Measurements from ENCODE around the gene TMEM131. TPM values are rescaled to one million over a fixed set of nuclear protein-coding genes. Genes with fewer than 3 reads are reported as not detected.
"Not testable (repeated sequence)": the region's sequence is repeated elsewhere in the genome, so short reads cannot be mapped to it uniquely, and the experiment has no call there.

Gene TMEM131
- total RNA-seq, 1 donor from 2014 or later = 35.3 TPM

DNA sequence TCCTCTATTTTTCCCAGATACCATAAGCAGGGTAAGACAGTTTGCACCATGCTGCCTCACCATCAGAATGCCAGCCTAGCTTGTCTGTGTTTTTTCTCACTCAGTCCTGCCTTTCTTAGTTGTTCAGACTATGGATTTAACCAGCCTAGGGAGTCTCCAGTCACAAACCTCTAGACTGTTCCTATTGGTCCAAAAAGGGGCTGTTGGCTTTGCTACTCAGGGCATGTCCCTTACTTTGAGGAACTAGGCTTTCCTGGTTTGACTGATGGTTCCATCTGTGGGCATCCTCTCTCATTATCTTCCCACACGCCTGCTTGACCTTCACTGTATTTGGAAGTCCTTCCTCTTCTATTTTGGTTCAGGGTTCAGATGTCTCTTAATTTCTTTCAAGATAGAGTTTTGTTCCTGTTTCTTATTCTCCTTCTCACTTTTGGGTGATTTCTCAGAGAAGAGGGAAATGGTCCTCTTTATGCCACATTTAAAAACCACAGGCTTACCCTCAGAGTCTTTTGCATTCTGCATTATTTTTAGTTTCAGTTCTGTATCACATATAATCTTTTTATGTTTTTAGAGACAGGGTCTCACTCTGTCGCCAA lies 31.3 kb upstream of the TMEM131 start:
- Histone ChIP-seq H3K79me2 (ENCODE audit: insufficient read depth, low read length) (no peaks in the 10 kb centered on the region), H3K4me1 (ENCODE audit: insufficient read depth, low read length) (peaks cover 19% of the 10 kb centered on the region), H3K4me2 (ENCODE audit: low read length) (no peak overlapping the region), H2AFZ (ENCODE audit: low read depth, low read length) (no peak overlapping the region), H4K20me1 (ENCODE audit: insufficient read depth, low read length) (no peaks in the 10 kb centered on the region), H3K36me3 (ENCODE audit: insufficient read depth, low read length) (no peaks in the 10 kb centered on the region), H3K27me3 (ENCODE audit: insufficient read depth, low read length) (no peaks in the 10 kb centered on the region), H3K4me3 (ENCODE audit: insufficient read depth, low read depth, low read length) (no peak overlapping the region), H3K9me3 (ENCODE audit: insufficient read depth, low read depth, low read length) (no peaks in the 10 kb centered on the region), H3K27ac (ENCODE audit: low read depth, low read length) (no peak overlapping the region), H3K9ac (ENCODE audit: low read length) (no peak overlapping the region)
- FAIRE-seq (no peak), DNase-seq (ENCODE audit: low read depth) (no peak)
- Mint-ChIP-seq H3K4me1 (ENCODE audit: low read depth, unreplicated experiment) (peaks cover 5% of the 10 kb centered on the region), H3K36me3 (ENCODE audit: low read depth, unreplicated experiment) (no peaks in the 10 kb centered on the region), H3K9me3 (ENCODE audit: unreplicated experiment) (peaks cover 9% of the 10 kb centered on the region), H3K4me3 (ENCODE audit: unreplicated experiment) (no peak overlapping the region), H3K27ac (ENCODE audit: unreplicated experiment) (no peak overlapping the region), H3K27me3 (ENCODE audit: low read depth, unreplicated experiment) (peaks cover 55% of the 10 kb centered on the region)
- no peak for TF ChIP-seq EZH2 (IDR thresholded peaks at IDR 0.05; ENCODE audit: insufficient read depth, low read length)
- TF ChIP-seq, protein P1, sequence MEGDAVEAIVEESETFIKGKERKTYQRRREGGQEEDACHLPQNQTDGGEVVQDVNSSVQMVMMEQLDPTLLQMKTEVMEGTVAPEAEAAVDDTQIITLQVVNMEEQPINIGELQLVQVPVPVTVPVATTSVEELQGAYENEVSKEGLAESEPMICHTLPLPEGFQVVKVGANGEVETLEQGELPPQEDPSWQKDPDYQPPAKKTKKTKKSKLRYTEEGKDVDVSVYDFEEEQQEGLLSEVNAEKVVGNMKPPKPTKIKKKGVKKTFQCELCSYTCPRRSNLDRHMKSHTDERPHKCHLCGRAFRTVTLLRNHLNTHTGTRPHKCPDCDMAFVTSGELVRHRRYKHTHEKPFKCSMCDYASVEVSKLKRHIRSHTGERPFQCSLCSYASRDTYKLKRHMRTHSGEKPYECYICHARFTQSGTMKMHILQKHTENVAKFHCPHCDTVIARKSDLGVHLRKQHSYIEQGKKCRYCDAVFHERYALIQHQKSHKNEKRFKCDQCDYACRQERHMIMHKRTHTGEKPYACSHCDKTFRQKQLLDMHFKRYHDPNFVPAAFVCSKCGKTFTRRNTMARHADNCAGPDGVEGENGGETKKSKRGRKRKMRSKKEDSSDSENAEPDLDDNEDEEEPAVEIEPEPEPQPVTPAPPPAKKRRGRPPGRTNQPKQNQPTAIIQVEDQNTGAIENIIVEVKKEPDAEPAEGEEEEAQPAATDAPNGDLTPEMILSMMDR (IDR thresholded peaks at IDR 0.05; ENCODE audit: insufficient read depth, low read depth, low read length) = no peak

DNA sequence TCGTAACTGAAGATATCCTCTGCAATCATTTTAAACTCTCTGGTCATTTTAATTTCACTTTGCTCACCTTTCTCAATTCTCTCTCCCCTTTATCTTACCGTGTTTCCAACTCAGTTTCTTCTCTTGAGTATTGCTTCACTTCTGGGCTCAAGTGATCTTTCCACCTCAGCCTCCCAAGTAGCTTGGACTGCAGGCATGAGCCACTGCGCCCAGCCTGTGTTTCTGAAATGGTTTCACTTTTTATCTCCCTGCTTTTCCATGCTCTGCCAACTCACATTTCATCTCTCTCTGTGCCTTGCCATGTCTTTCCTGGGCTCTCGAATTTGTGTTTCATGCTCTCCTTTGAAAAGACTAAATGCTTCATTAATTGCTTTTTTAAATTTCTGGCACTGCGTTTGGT lies 30.5 kb upstream of the TMEM131 start:
- Histone ChIP-seq H3K27me3 (ENCODE audit: insufficient read depth, low read length) (no peaks in the 10 kb centered on the region), H3K36me3 (ENCODE audit: insufficient read depth, low read length) (no peaks in the 10 kb centered on the region), H2AFZ (ENCODE audit: low read depth, low read length) (no peak overlapping the region), H3K9me3 (ENCODE audit: insufficient read depth, low read depth, low read length) (no peaks in the 10 kb centered on the region), H3K4me1 (ENCODE audit: insufficient read depth, low read length) (peaks cover 19% of the 10 kb centered on the region), H3K4me2 (ENCODE audit: low read length) (peak overlapping the region; percentile 24), H3K4me3 (ENCODE audit: insufficient read depth, low read depth, low read length) (no peak overlapping the region), H3K79me2 (ENCODE audit: insufficient read depth, low read length) (no peaks in the 10 kb centered on the region), H3K27ac (ENCODE audit: low read depth, low read length) (no peak overlapping the region), H4K20me1 (ENCODE audit: insufficient read depth, low read length) (no peaks in the 10 kb centered on the region), H3K9ac (ENCODE audit: low read length) (no peak overlapping the region)
- Mint-ChIP-seq H3K9me3 (ENCODE audit: unreplicated experiment) (peaks cover 9% of the 10 kb centered on the region), H3K36me3 (ENCODE audit: low read depth, unreplicated experiment) (no peaks in the 10 kb centered on the region), H3K4me1 (ENCODE audit: low read depth, unreplicated experiment) (peaks cover 5% of the 10 kb centered on the region), H3K4me3 (ENCODE audit: unreplicated experiment) (no peak overlapping the region), H3K27me3 (ENCODE audit: low read depth, unreplicated experiment) (peaks cover 53% of the 10 kb centered on the region), H3K27ac (ENCODE audit: unreplicated experiment) (no peak overlapping the region)
- no peak for DNase-seq (ENCODE audit: low read depth)
- FAIRE-seq = no peak
- no peak for TF ChIP-seq EZH2 (IDR thresholded peaks at IDR 0.05; ENCODE audit: insufficient read depth, low read length)
- TF ChIP-seq, protein P1 (IDR thresholded peaks at IDR 0.05; ENCODE audit: insufficient read depth, low read depth, low read length) = no peak

- no peak overlapping the region for H3K27ac Mint-ChIP-seq (ENCODE audit: unreplicated experiment)
- no peaks in the 10 kb centered on the region for H3K36me3 Mint-ChIP-seq (ENCODE audit: low read depth, unreplicated experiment)
- no peaks in the 10 kb centered on the region for H3K9me3 ChIP-seq (ENCODE audit: insufficient read depth, low read depth, low read length)
- no peak overlapping the region for H2AFZ ChIP-seq (ENCODE audit: low read depth, low read length)
- H3K9ac ChIP-seq (ENCODE audit: low read length) = no peak overlapping the region
- H3K27ac ChIP-seq (ENCODE audit: low read depth, low read length) = no peak overlapping the region
- no peaks in the 10 kb centered on the region for H3K27me3 ChIP-seq (ENCODE audit: insufficient read depth, low read length)
- H3K4me3 ChIP-seq (ENCODE audit: insufficient read depth, low read depth, low read length) = no peak overlapping the region
- H3K4me3 Mint-ChIP-seq (ENCODE audit: unreplicated experiment) = no peak overlapping the region
- FAIRE-seq = no peak
- peaks cover 19% of the 10 kb centered on the region for H3K4me1 ChIP-seq (ENCODE audit: insufficient read depth, low read length)
- H3K36me3 ChIP-seq (ENCODE audit: insufficient read depth, low read length) = no peaks in the 10 kb centered on the region
- H3K27me3 Mint-ChIP-seq (ENCODE audit: low read depth, unreplicated experiment) = peaks cover 54% of the 10 kb centered on the region
- no peaks in the 10 kb centered on the region for H3K79me2 ChIP-seq (ENCODE audit: insufficient read depth, low read length)
- H3K4me2 ChIP-seq (ENCODE audit: low read length) = no peak overlapping the region
- H3K9me3 Mint-ChIP-seq (ENCODE audit: unreplicated experiment) = peaks cover 14% of the 10 kb centered on the region
- DNase-seq (ENCODE audit: low read depth) = no peak
- no peaks in the 10 kb centered on the region for H4K20me1 ChIP-seq (ENCODE audit: insufficient read depth, low read length)
- H3K4me1 Mint-ChIP-seq (ENCODE audit: low read depth, unreplicated experiment) = peaks cover 5% of the 10 kb centered on the region
- TF ChIP-seq, protein P1 (IDR thresholded peaks at IDR 0.05; ENCODE audit: insufficient read depth, low read depth, low read length) = no peak
- no peak for TF ChIP-seq EZH2 (IDR thresholded peaks at IDR 0.05; ENCODE audit: insufficient read depth, low read length)
These were observed 29.8 kb upstream of the TMEM131 start for GRCh38 chr2:98025481-98026037.

- not testable (repeated sequence) for H3K4me2 ChIP-seq (ENCODE audit: low read length); H2AFZ ChIP-seq (ENCODE audit: low read depth, low read length); H3K4me3 Mint-ChIP-seq (ENCODE audit: unreplicated experiment); H4K20me1 ChIP-seq (ENCODE audit: insufficient read depth, low read length); H3K4me1 ChIP-seq (ENCODE audit: insufficient read depth, low read length); H3K4me1 Mint-ChIP-seq (ENCODE audit: low read depth, unreplicated experiment); DNase-seq (ENCODE audit: low read depth); H3K36me3 Mint-ChIP-seq (ENCODE audit: low read depth, unreplicated experiment); H3K27ac Mint-ChIP-seq (ENCODE audit: unreplicated experiment); H3K4me3 ChIP-seq (ENCODE audit: insufficient read depth, low read depth, low read length); H3K9ac ChIP-seq (ENCODE audit: low read length); H3K27ac ChIP-seq (ENCODE audit: low read depth, low read length); FAIRE-seq; H3K36me3 ChIP-seq (ENCODE audit: insufficient read depth, low read length); H3K9me3 ChIP-seq (ENCODE audit: insufficient read depth, low read depth, low read length); H3K79me2 ChIP-seq (ENCODE audit: insufficient read depth, low read length); H3K27me3 ChIP-seq (ENCODE audit: insufficient read depth, low read length)
- Mint-ChIP-seq H3K27me3 (ENCODE audit: low read depth, unreplicated experiment) (peaks cover 50% of the 10 kb centered on the region), H3K9me3 (ENCODE audit: unreplicated experiment) (peaks cover 17% of the 10 kb centered on the region)
These were observed 26.3 kb upstream of the TMEM131 start for GRCh38 chr2:98022067-98022466.

Measured in astrocyte (in vitro differentiated cells and primary cell).